Measurements from ENCODE around the gene POLR3F.

The POLR3F gene

DNA sequence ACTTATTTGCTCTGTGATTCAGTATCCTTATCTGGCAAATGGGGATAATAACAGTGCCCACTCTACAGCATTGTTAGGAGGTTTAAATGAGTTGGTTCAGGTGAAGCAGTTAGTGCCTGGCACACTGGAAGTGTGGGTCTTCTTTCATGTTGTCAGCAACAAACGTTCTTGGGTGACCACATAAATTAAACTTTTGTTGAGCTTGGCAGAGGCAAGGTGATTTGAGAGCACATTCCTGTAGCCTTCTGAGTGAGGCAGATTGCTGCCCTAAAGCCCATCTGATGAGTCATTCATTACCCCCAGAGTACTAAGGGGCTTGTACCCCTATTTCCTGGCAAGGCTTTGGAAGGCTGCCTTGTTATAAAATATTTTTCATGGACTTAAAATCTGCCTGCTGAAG lies 66.3 kb downstream of the POLR3F start (continued):
- no peak for TF ChIP-seq INSM2 (tag by site-specific recombination; IDR thresholded peaks at IDR 0.05)
- no peak for TF ChIP-seq ZNF354C (tag by site-specific recombination; IDR thresholded peaks at IDR 0.05; ENCODE audit: borderline replicate concordance, low read depth)
- no peak for TF ChIP-seq ZNF133 (tag by site-specific recombination; IDR thresholded peaks at IDR 0.05)
- TF ChIP-seq ZNF664 (tag by site-specific recombination; IDR thresholded peaks at IDR 0.05), result no peak
- no peak for TF ChIP-seq ZNF555 (tag by site-specific recombination; conservative IDR thresholded peaks at IDR 0.05)

- CTCF ChIA-PET, result no interaction called here
- Histone ChIP-seq H3K4me1 (ENCODE audit: control insufficient read depth, insufficient read depth, low read length) (no peaks in the 10 kb centered on the region), H3K27ac (ENCODE audit: extremely low read depth, low read depth, low read length) (no peak overlapping the region), H3K9me3 (ENCODE audit: control insufficient read depth, insufficient read depth, low read depth, low read length) (no peaks in the 10 kb centered on the region), H3K36me3 (ENCODE audit: control insufficient read depth in 2 of 2, insufficient read depth in 1 of 2, low read length in 2 of 2) (peaks cover 41 to 83% of the 10 kb centered on the region in 2 experiments), H3K4me3 (ENCODE audit: low read depth, low read length) (no peak overlapping the region)
- POLR2A ChIA-PET, result interaction anchor here (0.7 kb wide), 1 partner anchor 44 kb away, joined by 4 read pairs; no protein-coding TSS in a partner anchor
- no peak for TF ChIP-seq CTCF (tag by site-specific recombination; IDR thresholded peaks at IDR 0.05)
- TF ChIP-seq ZNF707 (tag by site-specific recombination; IDR thresholded peaks at IDR 0.05), result no peak
- TF ChIP-seq, protein P1, sequence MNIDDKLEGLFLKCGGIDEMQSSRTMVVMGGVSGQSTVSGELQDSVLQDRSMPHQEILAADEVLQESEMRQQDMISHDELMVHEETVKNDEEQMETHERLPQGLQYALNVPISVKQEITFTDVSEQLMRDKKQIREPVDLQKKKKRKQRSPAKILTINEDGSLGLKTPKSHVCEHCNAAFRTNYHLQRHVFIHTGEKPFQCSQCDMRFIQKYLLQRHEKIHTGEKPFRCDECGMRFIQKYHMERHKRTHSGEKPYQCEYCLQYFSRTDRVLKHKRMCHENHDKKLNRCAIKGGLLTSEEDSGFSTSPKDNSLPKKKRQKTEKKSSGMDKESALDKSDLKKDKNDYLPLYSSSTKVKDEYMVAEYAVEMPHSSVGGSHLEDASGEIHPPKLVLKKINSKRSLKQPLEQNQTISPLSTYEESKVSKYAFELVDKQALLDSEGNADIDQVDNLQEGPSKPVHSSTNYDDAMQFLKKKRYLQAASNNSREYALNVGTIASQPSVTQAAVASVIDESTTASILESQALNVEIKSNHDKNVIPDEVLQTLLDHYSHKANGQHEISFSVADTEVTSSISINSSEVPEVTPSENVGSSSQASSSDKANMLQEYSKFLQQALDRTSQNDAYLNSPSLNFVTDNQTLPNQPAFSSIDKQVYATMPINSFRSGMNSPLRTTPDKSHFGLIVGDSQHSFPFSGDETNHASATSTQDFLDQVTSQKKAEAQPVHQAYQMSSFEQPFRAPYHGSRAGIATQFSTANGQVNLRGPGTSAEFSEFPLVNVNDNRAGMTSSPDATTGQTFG (tag by site-specific recombination; IDR thresholded peaks at IDR 0.05; ENCODE audit: borderline replicate concordance), result no peak
- TF ChIP-seq ZNF621 (tag by site-specific recombination; IDR thresholded peaks at IDR 0.05), result no peak
Observed at GRCh38 chr20:18533978-18534644, 66.9 kb downstream of the POLR3F start.
